Stimulated activated memory B cell treated with anti-CD40 and anti-IgM and Interleukin-4, amounts not matched to agents 10 μg/mL and 1 μg/mL and 100 μg/mL, for 72 hours (primary cell): Measurements from ENCODE around the gene STXBP5.

Source experiments
- ATAC-seq: fragments of 150-1000 bp; cut with Tn5 transposase; 2 replicates; pipeline ENCODE4 v1.10.0; 2021
- H3K27ac Mint-ChIP-seq: one replicate; pipeline ENCODE4 v1.8.0; 2022; ENCODE audit warnings: mild to moderate bottlenecking, mixed read lengths
- H3K27me3 Mint-ChIP-seq: one replicate; pipeline ENCODE4 v1.8.0; 2022; ENCODE audit warnings: mixed read lengths
- H3K36me3 Mint-ChIP-seq: one replicate; pipeline ENCODE4 v1.8.0; 2022; ENCODE audit warnings: mixed read lengths
- H3K4me1 Mint-ChIP-seq: one replicate; pipeline ENCODE4 v1.8.0; 2022; ENCODE audit warnings: mixed read lengths
- H3K4me3 Mint-ChIP-seq: one replicate; pipeline ENCODE4 v1.8.0; 2022; ENCODE audit warnings: mild to moderate bottlenecking, moderate library complexity, mixed read lengths
- H3K9me3 Mint-ChIP-seq: one replicate; pipeline ENCODE4 v1.8.0; 2022; ENCODE audit warnings: mixed read lengths

STXBP5 gene

DNA sequence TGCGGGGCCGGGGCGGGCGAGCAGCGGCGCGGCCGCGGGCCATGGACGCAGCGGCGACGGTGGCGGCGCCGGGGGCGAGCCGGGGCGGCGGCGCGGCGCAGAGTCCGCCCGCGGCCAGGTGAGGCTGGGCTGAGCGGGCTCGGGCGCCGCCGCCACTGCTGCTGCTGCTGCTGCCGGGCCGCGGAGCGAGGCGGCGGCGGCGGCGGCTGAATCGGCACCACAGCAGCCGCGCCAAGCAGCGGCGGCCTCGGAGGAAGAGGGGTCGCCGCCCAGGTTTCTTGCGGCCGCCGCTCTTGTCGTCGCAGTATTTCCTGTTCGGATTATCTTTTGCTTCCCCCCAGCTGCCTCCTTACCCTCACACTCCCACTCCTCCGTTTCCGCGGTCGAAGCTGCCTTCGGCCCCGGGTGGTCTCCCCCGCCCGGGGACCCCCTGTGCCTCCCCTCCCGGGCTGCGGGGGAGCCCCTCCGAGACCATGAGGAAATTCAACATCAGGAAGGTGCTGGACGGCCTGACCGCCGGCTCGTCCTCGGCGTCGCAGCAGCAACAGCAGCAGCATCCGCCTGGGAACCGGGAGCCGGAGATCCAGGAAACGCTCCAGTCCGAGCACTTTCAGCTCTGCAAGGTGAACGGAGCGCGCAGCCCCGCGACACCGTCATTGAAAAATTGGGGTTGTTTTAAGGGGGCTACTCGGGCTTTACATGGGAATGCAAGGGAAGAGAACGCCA is at the start of gene STXBP5:
STXBP5 (plus strand) TSS at position 358 of the 726 bp plus-strand sequence; CDS start at position 474, 116 bp downstream.
- peak; percentile 59 for ATAC-seq
- Mint-ChIP-seq H3K27me3 (no peaks in the 10 kb centered on the region), H3K4me1 (peaks cover 24% of the 10 kb centered on the region), H3K27ac (peak within 1 kb of the TSS; percentile 90), H3K36me3 (no peaks in the 10 kb centered on the region), H3K4me3 (peak within 1 kb of the TSS; percentile 94), H3K9me3 (no peaks in the 10 kb centered on the region)

DNA sequence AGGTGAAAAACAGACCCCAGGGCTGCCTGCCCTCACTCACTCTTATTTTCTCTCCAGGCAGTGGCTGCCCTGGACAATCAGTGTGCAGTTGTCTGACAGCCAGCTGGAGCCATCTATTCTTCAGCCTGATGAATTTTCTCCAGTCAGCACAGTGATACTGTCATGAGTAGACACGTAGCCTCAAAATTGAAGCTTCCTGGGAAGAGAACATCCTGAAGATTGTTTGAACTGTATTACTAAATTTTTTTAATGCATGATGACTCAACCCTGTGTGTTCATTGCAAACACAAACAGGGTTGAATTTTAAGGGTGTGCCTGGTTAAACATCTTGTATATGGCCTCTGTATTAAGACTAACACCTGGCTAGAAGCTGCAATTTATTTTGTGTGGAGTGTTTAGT is 49.8 kb upstream of the STXBP5 start:
- H3K27ac Mint-ChIP-seq = no peak overlapping the region
- H3K36me3 Mint-ChIP-seq = no peaks in the 10 kb centered on the region
- H3K4me3 Mint-ChIP-seq = no peak overlapping the region
- no peaks in the 10 kb centered on the region for H3K9me3 Mint-ChIP-seq
- no peak for ATAC-seq
- no peaks in the 10 kb centered on the region for H3K4me1 Mint-ChIP-seq
- H3K27me3 Mint-ChIP-seq = peaks cover 34% of the 10 kb centered on the region

DNA sequence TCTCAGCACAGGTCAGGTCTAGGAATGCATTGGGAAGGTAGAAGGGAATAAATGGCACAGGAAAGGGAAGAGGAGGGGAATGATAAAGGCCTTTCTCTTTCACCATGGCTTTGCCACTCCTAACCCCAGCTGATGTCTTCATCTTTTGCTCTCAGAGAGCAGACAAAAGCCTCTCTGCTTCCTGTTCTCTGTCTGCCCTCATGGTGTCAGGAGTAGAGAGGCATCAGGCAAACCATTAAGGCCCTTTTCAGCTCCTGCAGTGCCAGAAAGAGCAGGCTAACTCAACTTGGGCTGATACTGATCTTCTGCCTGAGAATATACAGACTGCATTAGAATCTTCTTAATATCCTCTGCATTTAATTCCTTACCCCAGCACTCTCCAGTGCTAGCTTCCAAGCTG is 48.0 kb upstream of the STXBP5 start:
- no peak for ATAC-seq
- peaks cover 43% of the 10 kb centered on the region for H3K27me3 Mint-ChIP-seq
- H3K27ac Mint-ChIP-seq = no peak overlapping the region
- H3K4me1 Mint-ChIP-seq = no peaks in the 10 kb centered on the region
- no peak overlapping the region for H3K4me3 Mint-ChIP-seq
- H3K9me3 Mint-ChIP-seq = no peaks in the 10 kb centered on the region
- H3K36me3 Mint-ChIP-seq = no peaks in the 10 kb centered on the region

DNA sequence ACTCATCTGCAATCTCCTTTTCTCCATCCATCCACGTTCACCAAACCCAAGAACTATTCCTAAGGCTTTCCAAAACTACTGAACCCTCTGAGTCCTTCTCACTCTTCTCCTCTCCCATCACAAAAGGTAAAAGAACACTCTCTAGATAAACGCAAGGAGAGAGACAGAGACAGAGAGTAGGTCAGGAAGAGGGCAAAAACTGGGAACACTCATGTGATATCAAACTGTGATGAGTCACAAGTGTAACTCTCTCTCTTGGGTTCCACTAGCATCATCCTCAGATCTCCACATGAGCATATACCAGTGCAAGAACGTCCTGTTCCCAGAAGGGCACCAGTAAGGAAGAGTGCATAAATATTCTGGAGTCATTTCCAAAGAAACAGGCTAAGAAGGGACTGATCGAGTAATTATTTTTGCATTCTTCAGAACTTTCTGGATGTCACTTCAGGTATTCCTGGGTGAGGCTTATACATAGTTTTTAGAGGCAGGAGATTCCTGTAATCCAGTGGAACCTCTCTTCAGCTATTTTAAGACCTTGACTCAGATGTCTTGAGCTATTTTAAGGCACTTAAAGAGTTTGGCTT is 47.3 kb upstream of the STXBP5 start:
- Mint-ChIP-seq H3K4me3 (no peak overlapping the region), H3K27me3 (peaks cover 43% of the 10 kb centered on the region), H3K9me3 (no peaks in the 10 kb centered on the region), H3K4me1 (no peaks in the 10 kb centered on the region), H3K27ac (no peak overlapping the region), H3K36me3 (no peaks in the 10 kb centered on the region)
- ATAC-seq = no peak

DNA sequence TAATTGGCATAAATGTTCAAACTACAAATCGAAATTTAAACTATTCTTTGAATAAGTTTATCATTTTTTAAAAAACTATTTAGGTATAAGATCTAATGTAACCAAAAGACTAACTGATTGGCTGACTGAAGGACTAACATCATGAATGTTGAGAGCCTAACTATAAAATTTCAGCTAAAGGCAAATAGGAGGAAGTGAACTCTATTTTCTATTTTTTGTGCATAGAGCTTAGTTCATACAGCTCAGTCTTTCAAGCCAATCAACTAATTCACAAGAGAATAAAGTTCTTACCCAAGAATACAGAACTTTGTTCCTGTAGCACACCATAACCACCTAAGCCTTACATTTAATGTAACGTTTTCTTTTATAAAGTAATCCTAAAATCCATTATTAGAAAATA is 46.3 kb upstream of the STXBP5 start:
- Mint-ChIP-seq H3K27me3 (peaks cover 36% of the 10 kb centered on the region), H3K9me3 (no peaks in the 10 kb centered on the region), H3K36me3 (no peaks in the 10 kb centered on the region), H3K4me1 (no peaks in the 10 kb centered on the region), H3K4me3 (no peak overlapping the region), H3K27ac (no peak overlapping the region)
- ATAC-seq = no peak

DNA sequence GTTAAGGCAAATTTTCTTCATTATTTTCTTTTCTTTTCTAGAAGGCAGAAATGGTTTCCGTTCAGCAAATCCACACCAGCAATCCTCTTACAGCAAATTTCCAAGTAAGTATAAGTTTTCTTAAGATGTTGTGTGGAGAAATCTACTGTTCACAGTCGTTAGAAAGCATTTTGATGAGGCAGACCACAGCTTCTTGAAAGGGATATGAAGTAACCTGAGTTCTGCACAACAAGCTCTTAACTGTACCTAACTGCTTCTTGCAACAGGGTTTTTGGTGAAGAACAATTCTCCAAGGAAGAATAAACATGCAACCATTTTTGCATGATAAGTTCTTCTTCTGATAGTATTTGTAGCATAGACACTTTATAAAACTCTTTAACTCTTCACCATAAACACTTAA is 45.3 kb upstream of the STXBP5 start:
- Mint-ChIP-seq H3K4me3 (no peak overlapping the region), H3K27me3 (peaks cover 27% of the 10 kb centered on the region), H3K9me3 (no peaks in the 10 kb centered on the region), H3K4me1 (no peaks in the 10 kb centered on the region), H3K36me3 (no peaks in the 10 kb centered on the region), H3K27ac (no peak overlapping the region)
- no peak for ATAC-seq

DNA sequence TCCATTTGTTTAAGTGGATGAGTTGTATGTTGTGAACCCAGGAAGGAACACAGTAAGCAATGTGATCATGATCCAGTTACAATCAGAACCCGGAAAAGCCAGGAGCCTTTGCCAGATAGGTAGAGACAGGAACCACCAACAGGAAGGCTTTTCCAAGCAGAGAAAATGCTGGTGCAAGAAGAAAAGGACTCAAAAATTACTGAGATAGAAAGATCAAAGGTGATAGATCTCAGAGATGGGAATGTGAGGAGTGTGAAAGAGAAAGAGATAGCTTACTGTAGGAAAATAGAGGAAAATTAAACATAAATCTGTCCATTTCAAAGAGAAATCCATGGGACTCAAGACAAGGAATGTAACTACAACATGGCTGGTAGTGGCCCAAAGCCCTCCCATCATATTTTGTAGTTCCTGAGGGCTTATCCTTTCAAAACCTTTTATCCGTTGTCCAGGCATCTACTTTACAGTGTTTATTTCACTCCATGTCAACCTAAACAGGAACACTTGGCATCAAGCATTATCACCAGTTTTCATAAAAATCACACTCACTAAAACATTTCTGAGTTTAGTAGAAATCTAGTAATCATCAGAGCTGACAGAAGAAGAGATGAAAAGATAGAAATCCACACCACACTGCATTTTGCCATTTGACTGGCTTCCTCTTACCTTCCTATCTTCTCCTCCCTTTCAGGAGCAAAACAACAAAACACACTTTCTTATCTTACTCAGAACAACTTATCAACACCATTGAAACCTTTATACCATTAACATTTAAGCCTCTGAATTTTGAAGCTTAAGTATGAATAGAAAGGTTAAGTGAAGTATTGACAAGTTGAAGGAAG is 44.5 kb upstream of the STXBP5 start:
- Mint-ChIP-seq H3K4me1 (no peaks in the 10 kb centered on the region), H3K36me3 (no peaks in the 10 kb centered on the region), H3K4me3 (no peak overlapping the region), H3K9me3 (no peaks in the 10 kb centered on the region), H3K27me3 (peaks cover 27% of the 10 kb centered on the region), H3K27ac (no peak overlapping the region)
- no peak for ATAC-seq

DNA sequence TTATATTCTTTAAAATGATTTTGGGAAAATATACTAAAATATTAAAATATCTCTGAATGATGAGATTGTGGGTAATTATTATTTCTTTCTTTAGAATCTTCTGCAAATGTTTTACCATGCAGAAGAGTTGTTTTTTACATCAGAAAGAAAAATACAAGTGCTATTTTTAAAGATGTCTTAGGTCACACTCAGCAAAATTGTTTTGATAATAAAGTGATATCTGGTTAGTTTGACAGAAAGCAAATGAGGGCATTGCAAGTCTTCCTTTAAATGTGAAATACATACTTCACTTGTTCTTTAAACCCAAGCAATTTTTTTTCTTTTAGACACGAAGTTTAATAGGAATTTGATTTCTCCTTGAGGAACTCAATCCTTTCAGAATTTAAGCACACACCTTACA is 43.6 kb upstream of the STXBP5 start:
- no peaks in the 10 kb centered on the region for H3K36me3 Mint-ChIP-seq
- no peak overlapping the region for H3K27ac Mint-ChIP-seq
- H3K4me3 Mint-ChIP-seq = no peak overlapping the region
- H3K4me1 Mint-ChIP-seq = no peaks in the 10 kb centered on the region
- H3K27me3 Mint-ChIP-seq = peaks cover 25% of the 10 kb centered on the region
- ATAC-seq = no peak
- no peaks in the 10 kb centered on the region for H3K9me3 Mint-ChIP-seq

DNA sequence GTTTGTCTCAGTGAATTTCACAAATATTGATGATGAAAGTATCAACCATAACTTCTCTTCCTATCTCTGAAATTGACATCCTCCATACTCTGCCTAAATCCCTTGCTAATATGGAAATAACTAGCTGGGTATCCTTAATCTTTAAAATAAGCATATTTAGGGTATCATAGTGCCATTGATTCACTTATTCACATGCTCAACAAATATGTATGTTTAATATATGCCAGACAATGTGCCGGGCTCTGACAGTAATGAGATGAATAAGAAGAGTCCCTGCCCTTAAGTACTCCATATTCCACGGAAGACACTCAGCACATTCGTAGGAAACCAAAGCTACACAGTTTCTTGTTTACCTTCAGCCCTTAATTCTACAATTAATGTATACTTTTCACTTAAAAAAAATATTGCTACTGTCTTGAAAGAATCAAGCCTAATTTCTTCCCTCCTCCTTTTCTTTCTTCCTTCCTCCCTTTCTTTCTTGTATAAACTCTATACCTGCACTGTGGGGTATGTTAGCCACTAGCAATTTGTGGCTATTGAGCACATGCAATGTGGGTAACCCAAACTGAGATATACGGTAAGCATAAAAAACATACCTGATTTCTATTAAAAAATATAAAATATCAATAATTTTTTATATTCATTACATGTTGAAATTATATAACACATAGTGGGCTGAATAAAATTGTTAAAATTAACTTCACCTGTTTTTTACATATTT is 42.8 kb upstream of the STXBP5 start:
- no peak overlapping the region for H3K27ac Mint-ChIP-seq
- peaks cover 17% of the 10 kb centered on the region for H3K27me3 Mint-ChIP-seq
- no peak for ATAC-seq
- H3K4me1 Mint-ChIP-seq = no peaks in the 10 kb centered on the region
- H3K36me3 Mint-ChIP-seq = no peaks in the 10 kb centered on the region
- H3K9me3 Mint-ChIP-seq = no peaks in the 10 kb centered on the region
- H3K4me3 Mint-ChIP-seq = no peak overlapping the region

DNA sequence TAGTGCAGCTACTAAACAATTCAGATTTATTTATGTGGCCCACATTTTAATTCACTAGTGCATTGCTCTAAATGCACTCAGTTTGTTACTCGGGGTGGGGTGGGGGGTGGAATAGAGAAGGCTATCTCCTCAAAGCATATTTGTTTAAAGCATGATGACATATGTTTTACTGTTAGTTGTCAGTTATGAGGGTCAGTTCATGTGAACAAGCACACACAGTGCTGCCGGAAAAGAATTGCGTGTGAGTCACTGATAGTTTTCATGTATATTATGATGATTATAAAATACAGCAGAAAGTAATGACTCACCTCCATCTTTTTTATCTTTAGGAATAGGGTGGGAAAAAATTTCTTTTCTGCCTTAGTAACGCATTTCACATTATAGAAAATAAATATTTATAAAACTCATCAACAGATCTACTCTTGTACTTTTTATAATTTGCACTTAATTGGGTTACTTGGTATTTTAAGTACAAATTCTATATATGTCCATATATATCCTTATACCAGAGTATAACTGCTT is 42.2 kb upstream of the STXBP5 start:
- ATAC-seq = no peak
- H3K27ac Mint-ChIP-seq = no peak overlapping the region
- no peaks in the 10 kb centered on the region for H3K9me3 Mint-ChIP-seq
- H3K36me3 Mint-ChIP-seq = no peaks in the 10 kb centered on the region
- H3K4me3 Mint-ChIP-seq = no peak overlapping the region
- no peaks in the 10 kb centered on the region for H3K4me1 Mint-ChIP-seq
- peaks cover 11% of the 10 kb centered on the region for H3K27me3 Mint-ChIP-seq

DNA sequence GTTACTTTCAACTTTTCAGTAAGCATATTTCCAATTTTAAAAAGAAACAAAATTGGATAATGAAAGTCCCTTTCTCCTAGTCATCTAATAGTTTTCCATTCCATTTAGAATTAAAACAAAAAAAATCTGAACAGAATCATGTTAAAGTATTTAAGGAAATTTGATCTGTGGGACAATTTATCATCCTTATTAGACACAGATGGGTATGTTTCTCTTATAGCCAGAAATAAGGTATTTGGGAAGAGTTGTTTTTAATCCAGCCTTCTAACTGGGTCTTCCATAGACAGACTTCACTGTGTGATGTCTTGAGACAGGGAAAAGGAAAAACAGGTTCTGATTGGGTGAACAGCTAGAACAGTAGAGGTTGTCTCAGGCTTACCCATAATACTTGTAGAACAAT is 39.5 kb upstream of the STXBP5 start:
- H3K36me3 Mint-ChIP-seq = no peaks in the 10 kb centered on the region
- no peaks in the 10 kb centered on the region for H3K4me1 Mint-ChIP-seq
- H3K27me3 Mint-ChIP-seq = peaks cover 7% of the 10 kb centered on the region
- no peak for ATAC-seq
- H3K9me3 Mint-ChIP-seq = no peaks in the 10 kb centered on the region
- no peak overlapping the region for H3K4me3 Mint-ChIP-seq
- H3K27ac Mint-ChIP-seq = no peak overlapping the region

DNA sequence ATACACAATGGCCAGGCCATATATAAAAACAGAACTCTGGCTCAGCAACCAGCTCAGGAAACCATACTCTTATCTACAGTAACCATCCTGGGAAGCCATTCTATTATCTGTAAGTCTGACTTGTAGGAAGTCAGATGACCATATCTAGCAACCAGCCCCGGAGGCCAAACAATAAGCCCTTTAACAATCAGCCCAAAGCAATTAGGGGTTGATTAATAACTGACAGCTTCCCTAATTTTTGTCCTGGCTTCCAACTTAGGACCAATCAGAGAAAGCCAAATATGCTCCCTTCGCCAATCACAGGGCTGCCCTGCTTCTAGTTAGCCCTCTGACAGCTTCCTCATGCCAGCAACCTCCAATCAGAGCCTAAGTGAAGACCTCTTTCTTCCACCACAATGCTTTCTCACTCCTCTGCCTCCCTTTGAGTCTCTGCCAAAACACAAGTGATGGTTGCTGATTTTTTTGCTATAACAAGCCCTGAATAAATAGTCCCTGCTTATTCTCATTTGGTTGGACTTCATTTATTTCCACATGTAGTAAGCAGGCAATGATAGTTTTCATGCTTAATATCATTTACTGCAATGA is 37.8 kb upstream of the STXBP5 start:
- Mint-ChIP-seq H3K27ac (no peak overlapping the region), H3K27me3 (no peaks in the 10 kb centered on the region), H3K4me1 (no peaks in the 10 kb centered on the region), H3K9me3 (no peaks in the 10 kb centered on the region), H3K4me3 (no peak overlapping the region), H3K36me3 (no peaks in the 10 kb centered on the region)
- no peak for ATAC-seq

DNA sequence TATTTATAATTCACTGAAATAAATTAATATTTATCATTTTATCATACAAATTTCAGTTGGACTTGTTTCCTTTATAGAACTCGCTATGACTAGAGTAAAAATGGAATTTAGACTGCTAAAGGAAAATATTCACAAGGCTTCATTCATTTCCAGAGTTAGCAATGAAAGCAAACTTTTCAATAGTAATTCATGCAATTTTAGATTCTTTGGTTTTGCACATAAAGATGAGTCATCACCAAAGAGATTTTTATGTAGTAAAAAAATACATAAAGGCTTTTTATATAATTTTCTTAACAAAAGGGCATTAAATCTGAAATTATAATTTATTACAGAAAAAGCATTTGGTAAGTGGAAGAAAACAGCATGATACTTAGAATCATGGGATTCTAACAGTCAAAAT is 37.2 kb upstream of the STXBP5 start:
- Mint-ChIP-seq H3K36me3 (no peaks in the 10 kb centered on the region), H3K9me3 (no peaks in the 10 kb centered on the region), H3K4me3 (no peak overlapping the region), H3K4me1 (no peaks in the 10 kb centered on the region), H3K27ac (no peak overlapping the region), H3K27me3 (no peaks in the 10 kb centered on the region)
- ATAC-seq = no peak

DNA sequence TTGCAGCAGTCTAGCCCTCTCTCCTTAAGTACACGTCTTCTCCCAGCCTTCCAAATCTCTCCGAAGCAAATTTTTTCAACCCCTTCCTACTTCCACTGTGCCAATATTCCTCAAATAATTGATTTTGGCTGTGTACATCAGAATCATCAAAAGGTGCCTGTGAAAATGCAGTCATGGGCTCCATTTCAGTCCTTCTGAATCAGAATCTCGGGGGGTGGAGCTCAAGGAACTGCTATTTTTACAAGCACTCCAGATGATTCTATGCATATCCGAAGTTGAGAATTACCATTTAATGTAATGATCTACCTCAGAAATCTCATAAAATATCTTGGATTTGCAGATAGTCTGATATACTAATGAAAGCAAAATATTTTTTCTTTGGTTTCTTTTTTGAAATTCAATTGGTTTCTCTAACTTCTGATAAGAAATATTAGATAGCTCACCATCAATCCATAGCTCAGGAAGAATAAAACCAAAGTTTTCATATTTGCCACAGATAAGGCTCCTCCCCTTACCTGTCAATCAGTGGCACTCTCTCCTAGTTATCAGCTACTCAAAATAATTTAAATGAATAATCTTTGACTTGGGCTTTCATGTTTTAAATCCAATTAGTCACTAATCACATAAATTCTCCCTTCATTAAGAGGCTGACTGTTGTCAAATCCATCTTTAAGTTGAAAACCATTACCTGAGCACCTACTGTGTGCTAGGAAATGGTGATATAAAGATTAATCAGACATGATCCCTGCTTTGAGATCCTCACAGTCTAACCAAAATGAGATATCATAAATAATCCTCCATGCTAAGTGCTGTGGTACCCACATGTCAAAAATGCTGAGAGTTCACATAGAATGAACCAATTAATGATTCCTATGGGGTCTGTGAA is 36.4 kb upstream of the STXBP5 start:
- H3K27me3 Mint-ChIP-seq = no peaks in the 10 kb centered on the region
- no peaks in the 10 kb centered on the region for H3K9me3 Mint-ChIP-seq
- H3K27ac Mint-ChIP-seq = no peak overlapping the region
- H3K36me3 Mint-ChIP-seq = no peaks in the 10 kb centered on the region
- H3K4me1 Mint-ChIP-seq = no peaks in the 10 kb centered on the region
- no peak overlapping the region for H3K4me3 Mint-ChIP-seq
- no peak for ATAC-seq
